ENCODE results near the gene KDM6B. TPM values are rescaled to one million over a fixed set of nuclear protein-coding genes. Genes with fewer than 3 reads are reported as not detected.

KDM6B gene
- polyA plus RNA-seq, 1 experiment: 2.0 TPM

DNA sequence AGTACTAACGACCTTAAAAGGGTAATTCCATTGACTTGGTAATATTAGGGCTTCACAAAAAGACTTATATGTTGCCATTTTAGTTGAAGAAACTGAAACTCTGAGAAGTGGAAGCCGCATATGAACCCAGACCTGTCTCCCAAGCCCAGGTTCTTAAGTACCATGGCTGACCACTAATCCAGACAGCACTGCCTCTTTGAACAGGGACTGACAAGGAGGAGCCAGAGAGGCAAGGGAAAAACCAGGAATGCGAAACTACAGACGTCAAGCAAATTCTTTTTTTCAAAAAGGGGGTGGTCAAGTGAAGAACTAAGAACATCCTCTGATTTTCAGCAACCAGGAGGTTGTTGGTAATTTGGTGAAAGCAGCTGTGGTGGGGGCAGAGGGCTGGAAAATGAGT, 39.0 kb downstream of the KDM6B start:
- Histone ChIP-seq H3K9me3 (ENCODE audit: control insufficient read depth, insufficient read depth, low read length) (no peaks in the 10 kb centered on the region), H3K27ac (ENCODE audit: low read depth, low read length) (no peak overlapping the region), H3K27me3 (ENCODE audit: control insufficient read depth, insufficient read depth, low read length) (no peaks in the 10 kb centered on the region), H3K4me3 (ENCODE audit: low read depth, low read length) (no peak overlapping the region)
- DNase-seq (ENCODE audit: low read depth, low spot score): no peak
- ChIA-PET POLR2A (no interaction called here), CTCF (no interaction called here)
- TF ChIP-seq, protein P1, sequence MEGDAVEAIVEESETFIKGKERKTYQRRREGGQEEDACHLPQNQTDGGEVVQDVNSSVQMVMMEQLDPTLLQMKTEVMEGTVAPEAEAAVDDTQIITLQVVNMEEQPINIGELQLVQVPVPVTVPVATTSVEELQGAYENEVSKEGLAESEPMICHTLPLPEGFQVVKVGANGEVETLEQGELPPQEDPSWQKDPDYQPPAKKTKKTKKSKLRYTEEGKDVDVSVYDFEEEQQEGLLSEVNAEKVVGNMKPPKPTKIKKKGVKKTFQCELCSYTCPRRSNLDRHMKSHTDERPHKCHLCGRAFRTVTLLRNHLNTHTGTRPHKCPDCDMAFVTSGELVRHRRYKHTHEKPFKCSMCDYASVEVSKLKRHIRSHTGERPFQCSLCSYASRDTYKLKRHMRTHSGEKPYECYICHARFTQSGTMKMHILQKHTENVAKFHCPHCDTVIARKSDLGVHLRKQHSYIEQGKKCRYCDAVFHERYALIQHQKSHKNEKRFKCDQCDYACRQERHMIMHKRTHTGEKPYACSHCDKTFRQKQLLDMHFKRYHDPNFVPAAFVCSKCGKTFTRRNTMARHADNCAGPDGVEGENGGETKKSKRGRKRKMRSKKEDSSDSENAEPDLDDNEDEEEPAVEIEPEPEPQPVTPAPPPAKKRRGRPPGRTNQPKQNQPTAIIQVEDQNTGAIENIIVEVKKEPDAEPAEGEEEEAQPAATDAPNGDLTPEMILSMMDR (IDR thresholded peaks at IDR 0.05; ENCODE audit: low read depth, low read length): no peak

DNA sequence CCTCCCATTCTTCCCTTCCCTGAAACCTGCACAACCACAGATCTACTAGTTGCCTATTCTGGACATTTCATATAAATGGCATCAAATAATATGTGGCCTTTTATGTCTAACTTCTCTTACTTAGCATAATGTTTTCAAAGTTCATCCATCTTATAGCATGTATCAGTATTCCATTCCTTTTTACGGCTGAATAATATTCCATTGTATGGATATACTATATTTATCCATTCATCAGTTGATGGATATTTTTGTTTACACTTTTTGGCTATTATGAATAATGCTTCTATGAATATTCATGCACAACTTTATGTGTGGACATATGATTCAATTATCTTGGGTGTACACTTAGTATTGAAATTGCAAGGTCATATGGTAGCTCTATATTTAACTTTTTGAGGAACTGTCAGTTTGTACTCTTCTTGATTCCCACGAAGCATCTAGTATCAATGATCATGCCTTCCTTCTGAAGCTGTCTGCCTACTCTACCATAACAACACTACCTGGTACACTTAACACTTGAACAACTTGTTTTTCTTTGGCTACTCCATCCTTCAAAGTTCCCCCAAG, 41.9 kb downstream of the KDM6B start:
- POLR2A ChIA-PET: no interaction called here
- no peaks in the 10 kb centered on the region for H3K27me3 ChIP-seq (ENCODE audit: control insufficient read depth, insufficient read depth, low read length)
- no peaks in the 10 kb centered on the region for H3K9me3 ChIP-seq (ENCODE audit: control insufficient read depth, insufficient read depth, low read length)
- DNase-seq (ENCODE audit: low read depth, low spot score): no peak
- CTCF ChIA-PET: interaction anchor here (1.5 kb wide), 1 partner anchor 22 kb away, joined by 3 read pairs; no protein-coding TSS in a partner anchor
- no peak overlapping the region for H3K4me3 ChIP-seq (ENCODE audit: low read depth, low read length)
- TF ChIP-seq, protein P1 (IDR thresholded peaks at IDR 0.05; ENCODE audit: low read depth, low read length): no peak
- H3K27ac ChIP-seq (ENCODE audit: low read depth, low read length): no peak overlapping the region

DNA sequence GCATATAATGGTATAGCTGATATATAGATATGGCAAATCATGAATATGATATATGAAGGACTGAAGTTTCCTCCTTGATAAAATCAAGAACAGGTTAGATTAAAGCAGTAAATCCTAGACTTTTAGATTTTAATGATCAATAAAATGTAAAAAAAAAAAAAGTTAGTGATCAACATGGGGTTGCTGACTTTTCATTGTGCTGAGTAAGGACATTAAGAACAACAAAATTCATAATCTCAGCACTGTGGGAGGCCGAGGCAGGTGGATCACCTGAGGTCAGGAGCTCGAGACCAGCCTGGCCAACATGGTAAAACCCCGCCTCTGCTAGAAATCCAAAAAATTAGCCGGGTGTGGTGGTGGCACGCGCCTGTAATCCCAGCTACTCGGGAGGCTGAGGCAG, 44.2 kb downstream of the KDM6B start:
- Histone ChIP-seq H3K27ac (ENCODE audit: low read depth, low read length) (no peak overlapping the region), H3K27me3 (ENCODE audit: control insufficient read depth, insufficient read depth, low read length) (no peaks in the 10 kb centered on the region), H3K4me3 (ENCODE audit: low read depth, low read length) (no peak overlapping the region), H3K9me3 (ENCODE audit: control insufficient read depth, insufficient read depth, low read length) (no peaks in the 10 kb centered on the region)
- ChIA-PET POLR2A (no interaction called here), CTCF (no interaction called here)
- no peak for DNase-seq (ENCODE audit: low read depth, low spot score)
- TF ChIP-seq, protein P1 (IDR thresholded peaks at IDR 0.05; ENCODE audit: low read depth, low read length): no peak

DNA sequence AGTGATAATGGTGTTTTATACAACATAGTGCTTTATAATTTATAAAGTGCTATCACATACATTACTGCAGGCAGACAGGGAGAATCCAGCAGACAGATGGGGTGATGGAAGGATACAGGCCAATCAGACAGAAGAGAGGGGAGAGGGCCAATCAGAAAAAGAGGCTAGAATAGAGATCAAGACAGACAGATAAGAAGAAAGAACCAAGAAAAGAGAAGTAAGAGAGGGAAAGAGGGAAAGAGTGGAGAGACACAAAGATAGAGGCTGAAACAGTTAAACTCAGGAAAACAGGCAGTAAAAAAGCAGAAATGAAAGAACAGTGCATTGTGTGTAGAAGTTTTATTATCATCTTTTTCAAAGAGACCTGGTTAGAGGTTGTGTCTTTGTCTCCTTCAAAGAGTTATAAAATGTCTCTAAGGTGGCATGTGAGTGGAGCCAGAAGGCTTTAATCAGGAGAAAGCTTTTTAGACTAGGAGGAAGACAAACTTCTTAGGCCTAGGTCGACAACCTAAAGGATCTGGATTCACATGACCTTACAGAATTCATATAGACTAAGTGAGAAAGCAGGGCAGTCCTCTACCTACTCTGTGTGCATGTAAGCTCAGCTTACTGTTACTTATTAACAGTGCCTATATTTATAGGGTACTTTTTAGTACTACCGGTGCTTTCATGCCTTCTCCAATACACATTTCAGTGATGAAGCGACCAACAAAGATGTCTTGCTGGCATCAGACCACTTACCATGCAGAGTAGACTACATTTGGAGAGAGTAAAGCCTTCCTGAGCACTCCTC, 46.3 kb downstream of the KDM6B start:
- H3K4me3 ChIP-seq (ENCODE audit: low read depth, low read length): no peak overlapping the region
- ChIA-PET POLR2A (no interaction called here), CTCF (no interaction called here)
- no peak for DNase-seq (ENCODE audit: low read depth, low spot score)
- H3K27ac ChIP-seq (ENCODE audit: low read depth, low read length): no peak overlapping the region
- H3K9me3 ChIP-seq (ENCODE audit: control insufficient read depth, insufficient read depth, low read length): no peaks in the 10 kb centered on the region
- no peaks in the 10 kb centered on the region for H3K27me3 ChIP-seq (ENCODE audit: control insufficient read depth, insufficient read depth, low read length)
- TF ChIP-seq, protein P1 (IDR thresholded peaks at IDR 0.05; ENCODE audit: low read depth, low read length): no peak

DNA sequence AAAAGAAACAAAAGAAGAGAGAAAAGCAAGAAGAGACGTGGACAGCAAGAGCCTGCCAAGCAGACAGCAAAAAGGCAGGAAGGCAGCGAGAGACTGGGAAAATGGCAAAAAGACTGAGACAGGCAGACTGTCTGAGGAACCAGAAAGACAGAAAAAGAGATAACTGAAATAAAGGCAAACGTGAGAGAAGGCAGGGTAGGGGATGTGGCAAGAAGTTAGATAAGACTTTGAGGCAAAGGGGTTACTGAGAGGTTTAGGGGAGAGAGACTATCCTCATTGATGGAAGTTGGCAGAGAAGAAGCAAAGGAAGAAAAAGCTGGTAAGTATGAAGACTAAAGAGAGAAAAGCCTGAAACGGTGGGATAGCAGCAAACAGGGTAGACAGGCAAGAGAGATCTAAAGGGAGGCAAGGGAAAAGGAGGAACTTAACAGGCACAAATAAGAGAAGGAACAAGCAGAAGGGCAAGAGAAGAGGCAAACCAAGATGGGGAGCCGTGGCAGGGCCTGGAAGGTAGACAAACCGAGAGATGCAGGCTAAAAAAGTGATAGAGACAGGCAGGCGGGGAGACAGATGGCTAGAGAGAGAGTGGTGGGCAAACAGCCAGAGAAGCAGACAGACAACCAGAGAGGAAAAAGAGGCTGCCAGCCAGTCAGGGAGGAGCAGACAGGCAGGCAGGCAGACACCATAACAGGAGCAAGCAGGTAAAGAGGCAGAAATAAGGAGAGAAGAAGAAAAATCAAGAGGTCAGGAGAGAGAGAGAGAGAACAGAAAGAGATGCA, 47.4 kb downstream of the KDM6B start:
- H3K27ac ChIP-seq (ENCODE audit: low read depth, low read length): no peak overlapping the region
- no peak overlapping the region for H3K4me3 ChIP-seq (ENCODE audit: low read depth, low read length)
- H3K27me3 ChIP-seq (ENCODE audit: control insufficient read depth, insufficient read depth, low read length): no peaks in the 10 kb centered on the region
- ChIA-PET POLR2A (no interaction called here), CTCF (no interaction called here)
- DNase-seq (ENCODE audit: low read depth, low spot score): no peak
- TF ChIP-seq, protein P1 (IDR thresholded peaks at IDR 0.05; ENCODE audit: low read depth, low read length): no peak
- no peaks in the 10 kb centered on the region; the same call in 1 of the 2 replicates for H3K9me3 ChIP-seq (ENCODE audit: control insufficient read depth, insufficient read depth, low read length)
